ENCODE data around the gene CPNE5.
"Not testable (repeated sequence)": the region's sequence is repeated elsewhere in the genome, so short reads cannot be mapped to it uniquely, and the experiment has no call there.

CPNE5 gene

GRCh38 chr6:36739947-36740817 is 99.1 kb downstream of the CPNE5 start:
- no peak for DNase-seq

- no peak for DNase-seq
These were observed 101.1 kb downstream of the CPNE5 start for GRCh38 chr6:36738108-36738507.

- DNase-seq, result no peak
These were observed 102.0 kb downstream of the CPNE5 start for GRCh38 chr6:36737043-36737785.

- DNase-seq, result peak; percentile 89
These were observed 103.9 kb downstream of the CPNE5 start for GRCh38 chr6:36735110-36736071.

- DNase-seq, result no peak
These were observed 104.7 kb downstream of the CPNE5 start for GRCh38 chr6:36734486-36735060.

- no peak for DNase-seq
These were observed 105.9 kb downstream of the CPNE5 start for GRCh38 chr6:36733300-36733699.

- DNase-seq, result no peak
These were observed 107.5 kb downstream of the CPNE5 start for GRCh38 chr6:36731622-36732310.

GRCh38 chr6:36730424-36731380 is 108.5 kb downstream of the CPNE5 start:
- DNase-seq, result no peak

- peak; percentile 57 for DNase-seq
These were observed 110.1 kb downstream of the CPNE5 start for GRCh38 chr6:36729161-36729524.

GRCh38 chr6:36728289-36729160 is 110.7 kb downstream of the CPNE5 start:
- DNase-seq, result no peak

GRCh38 chr6:36727505-36728021 is 111.7 kb downstream of the CPNE5 start:
- DNase-seq, result peak; percentile 88

GRCh38 chr6:36725581-36725980 is 113.7 kb downstream of the CPNE5 start:
- no peak for DNase-seq

- DNase-seq, result peak; percentile 77
These were observed 114.5 kb downstream of the CPNE5 start for GRCh38 chr6:36724514-36725390.

GRCh38 chr6:36723992-36724391 is 115.3 kb downstream of the CPNE5 start:
- not testable (repeated sequence) for DNase-seq

- no peak for DNase-seq
These were observed 116.4 kb downstream of the CPNE5 start for GRCh38 chr6:36722879-36723278.

- no peak for DNase-seq
These were observed 116.9 kb downstream of the CPNE5 start for GRCh38 chr6:36722365-36722764.

- DNase-seq, result no peak
These were observed 117.7 kb downstream of the CPNE5 start for GRCh38 chr6:36721369-36722140.

Measured in suppressor macrophage treated with lipopolysaccharide for 4 hours (primary cell).